Adrenal gland (tissue), 5 donors: ENCODE data around the gene SLC26A2.

Experiments used
- POLR2A ChIP-seq, 2 donors: fragments of 450-650 bp; IDR thresholded peaks; one replicate each; pipeline ENCODE4 v1.6.1; 2017; ENCODE audit warnings: antibody characterized with exemption in 2 of 2, mild to moderate bottlenecking in 2 of 2, moderate library complexity in 1 of 2
- TF ChIP-seq, protein P1 (sequence below), 6 experiments: fragments of 450-650 bp in 4 of 6; fragments of 200-600 bp in 2 of 6; sonication (generic) in 1 of 6; IDR thresholded peaks; 1 replicate in 5 of 6; 2 replicates in 1 of 6; pipeline versions ENCODE4 v1.5.1 to v1.8.0; 2016 to 2021; ENCODE audit warnings: antibody characterized with exemption in 6 of 6, mild to moderate bottlenecking in 2 of 6, moderate library complexity in 1 of 6
- donor health status: DM: no; HTN: no; CAD: no.

DNA sequence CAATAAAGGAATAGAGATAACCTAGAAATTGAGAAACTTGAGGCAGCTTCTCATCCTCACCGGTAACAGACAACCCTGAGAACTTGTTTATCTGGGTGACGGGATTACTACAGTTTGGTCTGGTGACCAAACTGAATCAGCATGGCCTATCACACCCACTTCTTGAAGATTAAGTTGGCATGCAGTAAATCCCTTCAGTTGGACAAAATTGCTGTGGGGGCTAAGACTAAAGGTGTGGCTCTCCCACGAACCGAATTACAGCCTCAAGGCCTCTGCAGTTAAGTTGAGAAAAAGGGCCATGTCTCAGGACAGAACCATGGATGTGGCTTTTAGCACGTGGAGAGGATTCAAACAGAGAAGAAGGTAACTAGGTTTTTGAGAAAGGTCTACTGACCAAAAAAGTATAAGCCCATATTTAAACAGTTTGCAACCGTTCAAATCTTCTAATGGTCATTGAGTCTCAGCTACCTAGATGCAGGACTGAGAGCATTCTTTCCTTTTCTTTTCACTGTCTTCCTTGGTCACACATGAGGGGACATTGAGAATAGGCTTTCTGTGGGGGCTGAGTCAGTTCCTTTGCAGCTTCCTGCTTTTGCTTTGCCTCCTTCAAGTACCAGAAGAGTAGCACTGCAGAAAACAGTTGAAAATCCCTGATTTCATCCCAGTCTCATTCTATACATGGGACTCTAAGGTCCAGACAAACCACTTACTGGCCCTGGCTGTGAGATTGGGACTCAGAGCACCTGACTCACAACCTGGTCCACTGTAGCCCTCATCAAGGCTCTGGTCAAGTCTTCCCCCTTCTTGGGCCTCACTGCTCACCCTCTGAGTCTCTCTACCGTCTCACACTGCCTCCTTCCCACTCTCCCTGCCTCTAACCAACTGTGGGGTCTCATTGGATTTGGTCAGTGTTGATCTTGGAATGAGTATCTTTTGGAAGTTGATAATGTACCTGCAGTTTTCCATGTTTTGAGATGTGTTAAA is 46.8 kb upstream of the SLC26A2 start:
- TF ChIP-seq, protein P1, sequence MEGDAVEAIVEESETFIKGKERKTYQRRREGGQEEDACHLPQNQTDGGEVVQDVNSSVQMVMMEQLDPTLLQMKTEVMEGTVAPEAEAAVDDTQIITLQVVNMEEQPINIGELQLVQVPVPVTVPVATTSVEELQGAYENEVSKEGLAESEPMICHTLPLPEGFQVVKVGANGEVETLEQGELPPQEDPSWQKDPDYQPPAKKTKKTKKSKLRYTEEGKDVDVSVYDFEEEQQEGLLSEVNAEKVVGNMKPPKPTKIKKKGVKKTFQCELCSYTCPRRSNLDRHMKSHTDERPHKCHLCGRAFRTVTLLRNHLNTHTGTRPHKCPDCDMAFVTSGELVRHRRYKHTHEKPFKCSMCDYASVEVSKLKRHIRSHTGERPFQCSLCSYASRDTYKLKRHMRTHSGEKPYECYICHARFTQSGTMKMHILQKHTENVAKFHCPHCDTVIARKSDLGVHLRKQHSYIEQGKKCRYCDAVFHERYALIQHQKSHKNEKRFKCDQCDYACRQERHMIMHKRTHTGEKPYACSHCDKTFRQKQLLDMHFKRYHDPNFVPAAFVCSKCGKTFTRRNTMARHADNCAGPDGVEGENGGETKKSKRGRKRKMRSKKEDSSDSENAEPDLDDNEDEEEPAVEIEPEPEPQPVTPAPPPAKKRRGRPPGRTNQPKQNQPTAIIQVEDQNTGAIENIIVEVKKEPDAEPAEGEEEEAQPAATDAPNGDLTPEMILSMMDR (IDR thresholded peaks at IDR 0.05): no peak
- TF ChIP-seq POLR2A (IDR thresholded peaks at IDR 0.05): no peak
